ENCODE measurements around the gene ZBTB16. TPM values are rescaled to one million over a fixed set of nuclear protein-coding genes. Genes with fewer than 3 reads are reported as not detected.

The ZBTB16 gene
- total RNA-seq, 1 donor from 2014 or later, result 171 TPM

DNA sequence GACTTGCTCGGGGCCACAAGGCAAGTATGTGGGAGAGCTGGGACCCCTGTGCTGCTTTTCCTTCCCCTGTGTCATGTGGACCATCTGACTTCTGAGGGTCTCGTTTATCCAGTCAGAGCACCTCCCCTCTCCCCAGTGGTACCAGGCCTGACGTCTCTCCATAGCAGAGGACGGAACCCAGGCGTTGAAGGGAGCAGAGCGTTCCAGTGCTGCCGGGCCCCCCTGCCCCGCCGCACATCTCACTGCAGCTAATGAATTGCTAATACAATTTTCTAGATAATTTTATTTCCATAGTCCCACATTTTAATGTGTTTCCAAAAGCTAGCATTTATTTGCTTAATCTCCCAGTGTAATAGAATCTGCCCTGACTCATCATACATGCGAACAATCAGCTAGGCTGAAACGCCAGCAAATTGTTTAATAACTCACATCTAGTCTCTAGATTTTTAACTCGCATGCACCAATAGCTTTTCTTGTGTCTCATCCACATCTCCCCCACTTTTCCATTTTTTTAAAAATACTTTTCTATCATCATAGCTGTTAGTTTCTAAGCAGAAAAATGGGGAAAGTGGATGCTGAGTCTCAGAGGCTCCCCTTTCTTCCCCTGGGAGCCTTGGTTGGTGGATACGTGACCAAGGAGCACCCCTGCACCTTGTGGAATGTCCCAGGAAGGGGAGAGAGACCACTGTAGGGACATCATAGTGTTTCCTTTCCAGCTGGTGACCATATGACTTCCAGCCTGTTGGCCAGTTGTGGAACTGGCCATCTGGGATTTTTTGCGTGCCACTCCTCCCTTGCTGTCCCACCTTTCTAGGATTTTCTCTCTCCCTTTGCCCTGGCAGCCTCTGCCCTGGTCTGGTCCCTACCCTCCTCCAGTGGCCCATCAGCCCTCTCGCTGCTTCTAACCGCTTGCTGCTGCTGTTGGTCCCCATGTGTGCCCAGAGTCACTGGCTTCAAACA lies 178.1 kb downstream of the ZBTB16 start:
- ATAC-seq (no peak), DNase-seq (no peak)
- no peaks in the 10 kb centered on the region for H3K9me3 ChIP-seq
- H3K36me3 ChIP-seq, result peaks cover 42% of the 10 kb centered on the region
- H3K27me3 ChIP-seq (ENCODE audit: low read depth), result no peaks in the 10 kb centered on the region
- TF ChIP-seq, protein P1, sequence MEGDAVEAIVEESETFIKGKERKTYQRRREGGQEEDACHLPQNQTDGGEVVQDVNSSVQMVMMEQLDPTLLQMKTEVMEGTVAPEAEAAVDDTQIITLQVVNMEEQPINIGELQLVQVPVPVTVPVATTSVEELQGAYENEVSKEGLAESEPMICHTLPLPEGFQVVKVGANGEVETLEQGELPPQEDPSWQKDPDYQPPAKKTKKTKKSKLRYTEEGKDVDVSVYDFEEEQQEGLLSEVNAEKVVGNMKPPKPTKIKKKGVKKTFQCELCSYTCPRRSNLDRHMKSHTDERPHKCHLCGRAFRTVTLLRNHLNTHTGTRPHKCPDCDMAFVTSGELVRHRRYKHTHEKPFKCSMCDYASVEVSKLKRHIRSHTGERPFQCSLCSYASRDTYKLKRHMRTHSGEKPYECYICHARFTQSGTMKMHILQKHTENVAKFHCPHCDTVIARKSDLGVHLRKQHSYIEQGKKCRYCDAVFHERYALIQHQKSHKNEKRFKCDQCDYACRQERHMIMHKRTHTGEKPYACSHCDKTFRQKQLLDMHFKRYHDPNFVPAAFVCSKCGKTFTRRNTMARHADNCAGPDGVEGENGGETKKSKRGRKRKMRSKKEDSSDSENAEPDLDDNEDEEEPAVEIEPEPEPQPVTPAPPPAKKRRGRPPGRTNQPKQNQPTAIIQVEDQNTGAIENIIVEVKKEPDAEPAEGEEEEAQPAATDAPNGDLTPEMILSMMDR (IDR thresholded peaks at IDR 0.05), result no peak
- no peak overlapping the region for H3K27ac ChIP-seq
- H3K4me3 ChIP-seq, result no peak overlapping the region
- peaks cover 29% of the 10 kb centered on the region for H3K4me1 ChIP-seq
- intact Hi-C loops (cut with DNase I), result no loop called here

DNA sequence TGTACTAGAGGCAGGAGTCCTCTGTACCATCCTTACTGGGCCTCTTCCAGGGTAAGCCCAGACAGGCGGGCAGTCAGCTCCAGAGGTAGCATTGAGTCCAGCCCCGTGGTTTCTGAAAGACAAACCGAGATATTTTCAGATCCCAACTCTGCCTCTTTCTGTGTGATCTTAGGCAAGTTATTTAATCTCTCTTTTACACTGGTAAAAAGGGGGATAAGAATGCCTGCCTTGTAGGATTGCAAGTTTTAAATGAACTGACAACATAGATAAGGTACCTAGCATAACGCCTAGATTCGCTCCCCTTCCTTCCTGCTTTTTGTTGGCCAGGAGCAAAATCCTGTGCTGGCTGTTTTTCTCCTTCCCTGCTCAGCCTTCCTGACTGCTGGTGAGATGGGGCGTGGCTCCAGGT lies 180.2 kb downstream of the ZBTB16 start:
- Histone ChIP-seq H3K4me1 (peaks cover 13% of the 10 kb centered on the region), H3K36me3 (peaks cover 63% of the 10 kb centered on the region), H3K27ac (no peak overlapping the region), H3K4me3 (no peak overlapping the region), H3K27me3 (ENCODE audit: low read depth) (no peaks in the 10 kb centered on the region), H3K9me3 (no peaks in the 10 kb centered on the region)
- intact Hi-C loops (cut with DNase I), result no loop called here
- TF ChIP-seq, protein P1 (IDR thresholded peaks at IDR 0.05), result no peak
- DNase-seq (no peak), ATAC-seq (no peak)

DNA sequence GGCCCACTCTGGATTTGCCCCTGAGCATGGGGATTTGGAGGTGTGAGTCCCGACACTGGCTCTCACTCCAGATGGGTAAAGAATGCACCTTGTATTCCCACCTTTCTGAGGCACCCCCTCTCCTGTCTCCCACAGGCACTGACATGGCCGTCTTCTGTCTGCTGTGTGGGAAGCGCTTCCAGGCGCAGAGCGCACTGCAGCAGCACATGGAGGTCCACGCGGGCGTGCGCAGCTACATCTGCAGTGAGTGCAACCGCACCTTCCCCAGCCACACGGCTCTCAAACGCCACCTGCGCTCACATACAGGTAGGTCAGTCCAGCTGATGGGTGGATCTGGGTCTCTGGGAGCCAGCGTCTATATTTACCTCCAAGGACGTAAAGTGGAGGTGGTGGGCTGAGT lies 182.5 kb downstream of the ZBTB16 start:
- Histone ChIP-seq H3K9me3 (no peaks in the 10 kb centered on the region), H3K27me3 (ENCODE audit: low read depth) (no peaks in the 10 kb centered on the region), H3K4me1 (peaks cover 9% of the 10 kb centered on the region), H3K27ac (no peak overlapping the region), H3K4me3 (no peak overlapping the region), H3K36me3 (peaks cover 86% of the 10 kb centered on the region)
- ATAC-seq, result no peak
- DNase-seq, result no peak
- intact Hi-C loops (cut with DNase I), result no loop called here
- TF ChIP-seq, protein P1 (IDR thresholded peaks at IDR 0.05), result no peak

- Histone ChIP-seq H3K36me3 (peaks cover 96% of the 10 kb centered on the region), H3K27me3 (ENCODE audit: low read depth) (no peaks in the 10 kb centered on the region), H3K9me3 (no peaks in the 10 kb centered on the region), H3K4me3 (no peak overlapping the region), H3K4me1 (peaks cover 9% of the 10 kb centered on the region), H3K27ac (no peak overlapping the region)
- intact Hi-C loops (cut with DNase I), result no loop called here
- DNase-seq (no peak), ATAC-seq (no peak)
- TF ChIP-seq, protein P1 (IDR thresholded peaks at IDR 0.05), result no peak
Observed at GRCh38 chr11:114243461-114244372, 184.2 kb downstream of the ZBTB16 start.

DNA sequence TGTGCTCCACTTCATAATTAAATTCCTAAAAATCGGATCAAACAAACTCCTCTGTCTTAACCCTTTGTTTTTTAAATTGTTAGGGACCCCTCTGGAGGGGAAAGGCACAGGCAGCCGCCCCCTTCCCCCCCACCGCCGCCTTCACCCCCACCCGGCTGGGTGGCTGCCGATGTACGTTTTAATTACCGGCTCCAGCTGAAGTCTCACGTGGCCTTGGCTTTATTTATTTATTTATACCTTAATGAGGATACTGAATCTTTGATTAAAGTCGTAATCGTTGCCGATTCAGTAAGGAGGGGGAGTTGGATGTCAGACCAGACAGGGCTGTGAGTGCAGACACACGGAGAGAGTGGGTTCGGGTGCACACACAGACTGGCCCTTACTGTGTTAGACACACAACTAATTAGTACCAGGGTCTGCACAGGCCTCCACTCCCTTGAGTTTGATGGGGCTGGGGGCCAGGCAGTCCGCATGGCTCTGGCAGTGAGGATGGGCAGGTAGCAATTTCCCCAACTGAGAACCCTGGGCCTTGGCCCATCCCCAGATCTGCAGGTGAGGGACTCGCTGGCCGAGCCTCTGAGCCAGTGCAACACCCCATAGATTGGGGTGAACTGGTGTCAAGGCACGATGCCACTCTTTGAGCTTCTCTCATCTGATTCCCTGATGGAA lies 185.3 kb downstream of the ZBTB16 start:
- intact Hi-C loops (cut with DNase I), result no loop called here
- DNase-seq, result no peak

More for the DNA sequence above, 185.3 kb downstream of the ZBTB16 start:
- Histone ChIP-seq H3K27me3 (ENCODE audit: low read depth) (no peaks in the 10 kb centered on the region), H3K4me3 (no peak overlapping the region), H3K27ac (no peak overlapping the region), H3K36me3 (peaks cover 94% of the 10 kb centered on the region), H3K4me1 (peaks cover 9% of the 10 kb centered on the region), H3K9me3 (no peaks in the 10 kb centered on the region)
- TF ChIP-seq, protein P1 (IDR thresholded peaks at IDR 0.05), result no peak
- ATAC-seq, result no peak

All from lower lobe of right lung (tissue), 2 donors.